ENCODE data around the gene MRM3.

DNA sequence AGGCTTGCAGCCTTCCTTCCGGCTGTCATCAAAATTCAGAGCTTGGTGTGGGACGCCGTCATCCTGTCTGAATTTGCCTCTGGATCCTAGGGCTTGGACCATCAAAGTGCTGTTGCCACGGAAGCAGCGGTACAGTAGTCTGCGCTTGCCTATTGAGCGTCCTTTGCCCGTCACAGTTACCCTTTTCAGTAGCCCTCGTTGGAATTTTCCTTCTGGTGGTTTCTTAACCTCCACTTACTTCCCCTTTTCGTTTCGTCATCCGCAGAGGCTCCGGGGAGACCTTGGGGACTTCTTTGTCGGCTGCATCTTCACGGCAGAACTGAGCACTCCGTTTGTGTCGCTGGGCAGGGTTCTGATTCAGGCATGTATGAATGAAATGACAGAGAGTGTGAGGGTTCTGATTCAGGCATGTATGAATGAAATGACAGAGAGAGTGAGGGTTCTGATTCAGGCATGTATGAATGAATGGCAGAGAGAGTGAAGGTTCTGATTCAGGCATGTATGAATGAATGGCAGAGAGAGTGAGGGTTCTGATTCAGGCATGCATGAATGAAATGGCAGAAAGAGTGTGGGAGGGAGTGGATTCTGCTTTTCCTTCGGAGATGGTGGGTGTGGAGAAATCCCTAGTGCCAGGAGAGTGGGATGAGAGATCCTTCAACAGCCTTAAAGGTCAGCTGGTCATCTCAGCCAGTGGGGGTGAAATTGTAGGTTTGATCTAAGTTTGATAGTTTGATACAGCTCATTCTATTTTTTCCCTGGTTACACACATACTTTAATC, 41.7 kb upstream of the MRM3 start:
- TF ChIP-seq CTCF (IDR thresholded peaks at IDR 0.05): no peak
- no peak for TF ChIP-seq POLR2A (IDR thresholded peaks at IDR 0.05; ENCODE audit: low read depth)
- TF ChIP-seq POLR2AphosphoS5 (IDR thresholded peaks at IDR 0.05): no peak
- no peak for TF ChIP-seq EP300 (IDR thresholded peaks at IDR 0.05)

All from esophagus muscularis mucosa (tissue), 4 donors.